ENCODE measurements around the gene DCAF15.

Gene DCAF15

GRCh38 chr19:13931391-13932148 is 20.7 kb upstream of the DCAF15 start:
- no peak for DNase-seq (ENCODE audit: low read depth, low spot score)

GRCh38 chr19:13932149-13932637 is 20.1 kb upstream of the DCAF15 start:
- no peak for DNase-seq (ENCODE audit: low read depth, low spot score)

GRCh38 chr19:13932911-13933393 is 19.4 kb upstream of the DCAF15 start:
- DNase-seq (ENCODE audit: low read depth, low spot score): no peak

- no peak for DNase-seq (ENCODE audit: low read depth, low spot score)
These were observed 17.6 kb upstream of the DCAF15 start for GRCh38 chr19:13934785-13935109.

- DNase-seq (ENCODE audit: low read depth, low spot score): no peak
These were observed 16.4 kb upstream of the DCAF15 start for GRCh38 chr19:13935765-13936510.

GRCh38 chr19:13937479-13938300 is 14.6 kb upstream of the DCAF15 start:
- no peak for DNase-seq (ENCODE audit: low read depth, low spot score)

GRCh38 chr19:13938301-13939064 is 13.8 kb upstream of the DCAF15 start, which contains the start of gene PODNL1:
TSS of gene PODNL1 (minus strand) at chr19:13938417. CDS start at chr19:13938181, 236 bp downstream.
- no peak for DNase-seq (ENCODE audit: low read depth, low spot score)

- DNase-seq (ENCODE audit: low read depth, low spot score): no peak
These were observed 10.2 kb upstream of the DCAF15 start for GRCh38 chr19:13942023-13942684.

GRCh38 chr19:13946414-13946813 is 5.9 kb upstream of the DCAF15 start:
- no peak for DNase-seq (ENCODE audit: low read depth, low spot score)

GRCh38 chr19:13951043-13951442 is 1.3 kb upstream of the DCAF15 start:
- DNase-seq (ENCODE audit: low read depth, low spot score): no peak

- DNase-seq (ENCODE audit: low read depth, low spot score): no peak
These were observed 533 bp upstream of the DCAF15 start for GRCh38 chr19:13951799-13952153.

- DNase-seq (ENCODE audit: low read depth, low spot score): no peak
These were observed 722 bp downstream of the DCAF15 start for GRCh38 chr19:13952931-13953531.

- DNase-seq (ENCODE audit: low read depth, low spot score): no peak
These were observed 1.9 kb downstream of the DCAF15 start for GRCh38 chr19:13954185-13954584.

GRCh38 chr19:13955662-13956364 is 3.5 kb downstream of the DCAF15 start:
- DNase-seq (ENCODE audit: low read depth, low spot score): no peak

GRCh38 chr19:13956365-13956744 is 4.0 kb downstream of the DCAF15 start:
- no peak for DNase-seq (ENCODE audit: low read depth, low spot score)

- no peak for DNase-seq (ENCODE audit: low read depth, low spot score)
These were observed 4.7 kb downstream of the DCAF15 start for GRCh38 chr19:13957051-13957450.

GRCh38 chr19:13958043-13958442 is 5.7 kb downstream of the DCAF15 start:
- DNase-seq (ENCODE audit: low read depth, low spot score): no peak

GRCh38 chr19:13959141-13959961 is 7.0 kb downstream of the DCAF15 start:
- no peak for DNase-seq (ENCODE audit: low read depth, low spot score)

All from iPS DF 19.7 (cell line).